VCaP (cell line): ENCODE measurements around the gene UBASH3B.

Source experiments
- H3K27ac ChIP-seq: fragments of 450-650 bp; 2 replicates; pipeline ENCODE4 v1.5.1; 2017
- TF ChIP-seq, protein P1 (sequence below): fragments of 450-650 bp; conservative IDR thresholded peaks from 2 replicates; pipeline ENCODE4 v1.5.1; 2017; ENCODE audit warnings: mild to moderate bottlenecking, moderate library complexity

The UBASH3B gene

DNA sequence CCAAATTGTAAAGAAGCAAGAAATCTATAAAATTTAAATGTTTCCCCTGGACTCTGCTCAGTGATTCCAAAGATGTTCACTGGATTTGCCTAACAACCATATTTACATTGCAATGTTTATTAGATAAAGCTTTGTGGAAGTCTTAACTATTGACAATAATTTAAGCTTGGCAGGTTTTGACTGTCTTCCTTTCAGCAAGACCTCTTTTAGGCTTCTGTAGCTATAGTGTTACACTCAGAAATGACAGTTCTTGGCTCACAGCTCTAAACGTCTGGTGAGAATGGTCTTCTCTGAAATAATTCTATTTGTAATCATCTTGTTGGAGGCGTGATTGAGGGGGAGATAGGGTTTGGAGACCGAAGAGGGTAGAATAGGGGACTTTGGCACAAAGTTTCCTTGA is 138.0 kb downstream of the UBASH3B start:
- TF ChIP-seq, protein P1, sequence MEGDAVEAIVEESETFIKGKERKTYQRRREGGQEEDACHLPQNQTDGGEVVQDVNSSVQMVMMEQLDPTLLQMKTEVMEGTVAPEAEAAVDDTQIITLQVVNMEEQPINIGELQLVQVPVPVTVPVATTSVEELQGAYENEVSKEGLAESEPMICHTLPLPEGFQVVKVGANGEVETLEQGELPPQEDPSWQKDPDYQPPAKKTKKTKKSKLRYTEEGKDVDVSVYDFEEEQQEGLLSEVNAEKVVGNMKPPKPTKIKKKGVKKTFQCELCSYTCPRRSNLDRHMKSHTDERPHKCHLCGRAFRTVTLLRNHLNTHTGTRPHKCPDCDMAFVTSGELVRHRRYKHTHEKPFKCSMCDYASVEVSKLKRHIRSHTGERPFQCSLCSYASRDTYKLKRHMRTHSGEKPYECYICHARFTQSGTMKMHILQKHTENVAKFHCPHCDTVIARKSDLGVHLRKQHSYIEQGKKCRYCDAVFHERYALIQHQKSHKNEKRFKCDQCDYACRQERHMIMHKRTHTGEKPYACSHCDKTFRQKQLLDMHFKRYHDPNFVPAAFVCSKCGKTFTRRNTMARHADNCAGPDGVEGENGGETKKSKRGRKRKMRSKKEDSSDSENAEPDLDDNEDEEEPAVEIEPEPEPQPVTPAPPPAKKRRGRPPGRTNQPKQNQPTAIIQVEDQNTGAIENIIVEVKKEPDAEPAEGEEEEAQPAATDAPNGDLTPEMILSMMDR: no peak
- H3K27ac ChIP-seq: peak overlapping the region; percentile 35; the same call in 1 of the 2 replicates

DNA sequence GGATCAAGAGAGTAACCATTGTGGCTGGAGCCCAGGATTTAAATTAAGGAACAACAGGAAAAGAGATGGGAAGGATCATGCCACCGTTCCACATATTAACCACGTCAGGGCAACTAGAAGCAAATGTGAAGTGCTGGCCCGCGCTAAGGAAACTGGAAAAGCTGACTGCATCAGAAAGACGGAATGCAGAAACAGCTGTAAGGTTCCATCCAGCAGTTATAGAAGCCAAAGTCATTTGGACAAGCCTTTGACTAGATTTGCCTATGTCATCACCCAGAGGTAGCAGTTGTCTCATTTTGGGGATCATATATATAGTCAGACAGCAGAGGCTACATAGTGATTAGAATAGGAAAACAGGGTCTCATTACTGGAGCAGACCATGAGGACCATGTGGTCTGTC is 139.8 kb downstream of the UBASH3B start:
- H3K27ac ChIP-seq: no peak overlapping the region
- TF ChIP-seq, protein P1: no peak

GRCh38 chr11:122796128-122796717 is 140.7 kb downstream of the UBASH3B start:
- TF ChIP-seq, protein P1: peak; percentile 69
- no peak overlapping the region for H3K27ac ChIP-seq

DNA sequence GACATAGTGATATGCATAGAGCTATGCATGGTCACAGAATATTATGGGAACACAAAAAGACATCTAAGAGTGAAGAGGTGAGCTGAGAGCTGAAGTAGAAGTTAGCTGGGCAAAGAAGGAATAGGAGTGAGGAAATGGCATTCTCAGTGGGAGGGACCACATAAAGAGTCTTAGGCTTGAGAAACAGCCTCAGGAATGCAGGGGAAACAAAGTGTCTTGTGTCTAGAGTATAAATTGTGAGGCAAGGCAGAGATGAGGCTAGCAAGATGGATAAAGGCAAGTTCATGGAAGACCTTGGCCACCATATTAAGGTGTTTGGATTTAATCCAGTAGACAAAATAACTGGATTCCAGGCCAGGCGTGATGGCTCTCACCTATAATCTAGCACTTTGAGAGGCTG is 142.1 kb downstream of the UBASH3B start:
- TF ChIP-seq, protein P1: no peak

DNA sequence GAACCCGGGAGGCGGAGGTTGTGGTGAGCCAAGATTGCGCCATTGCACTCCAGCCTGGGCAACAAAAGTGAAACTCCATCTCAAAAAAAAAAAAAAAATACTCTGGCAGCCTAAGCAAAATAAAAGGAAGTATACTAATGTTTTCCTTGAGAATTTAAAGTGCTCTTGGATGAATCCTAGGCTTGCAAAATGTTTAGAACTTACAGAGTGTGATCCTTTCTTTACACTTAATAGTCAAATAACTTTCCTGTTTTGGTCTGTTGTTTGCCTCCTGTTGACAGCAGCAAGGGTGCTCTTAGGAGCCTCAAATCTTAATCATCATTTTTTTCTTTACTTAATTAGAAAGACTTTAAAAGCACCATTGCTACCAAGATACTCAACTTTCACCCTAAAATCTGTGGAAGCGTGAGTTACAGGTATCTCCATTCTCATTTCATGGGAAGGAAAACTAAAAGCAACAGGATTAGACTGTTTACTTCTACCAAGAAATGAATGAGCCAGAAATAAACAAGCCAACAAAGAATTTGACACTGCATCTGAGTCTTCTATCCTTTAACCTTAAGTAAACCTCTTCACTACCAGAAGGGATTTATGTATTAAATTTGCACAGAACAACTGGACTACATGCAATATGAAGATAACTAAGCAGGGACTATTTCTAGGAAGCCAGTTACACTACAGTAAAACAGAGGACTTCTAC is 144.0 kb downstream of the UBASH3B start:
- TF ChIP-seq, protein P1: no peak
- H3K27ac ChIP-seq: no peak overlapping the region

More for the DNA sequence above, 142.1 kb downstream of the UBASH3B start:
- no peak overlapping the region for H3K27ac ChIP-seq

GRCh38 chr11:122802876-122803275 is 147.4 kb downstream of the UBASH3B start:
- no peak overlapping the region for H3K27ac ChIP-seq
- TF ChIP-seq, protein P1: no peak

DNA sequence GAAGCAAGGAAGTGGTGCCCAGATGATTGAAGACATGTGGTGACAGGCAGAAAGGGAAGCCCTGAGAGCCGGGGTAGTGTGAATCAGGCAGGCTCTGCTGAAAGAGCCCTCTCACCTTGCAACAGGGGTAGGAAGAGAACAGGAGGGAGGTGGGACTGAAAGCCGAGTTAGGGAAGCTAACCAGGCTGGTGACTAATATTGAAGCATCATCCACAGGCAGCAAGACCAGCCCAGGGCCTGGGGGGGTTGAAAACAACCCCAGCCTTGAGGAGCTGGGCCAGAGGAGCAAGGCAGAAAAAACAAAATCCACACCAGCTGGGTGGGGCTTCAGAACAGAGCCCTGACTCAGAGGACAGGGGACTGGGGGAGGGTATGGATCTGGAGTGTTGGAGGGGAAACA is 147.8 kb downstream of the UBASH3B start:
- no peak overlapping the region for H3K27ac ChIP-seq
- TF ChIP-seq, protein P1: no peak
